ENCODE results near the gene SMAD5. TPM values are rescaled to one million over a fixed set of nuclear protein-coding genes. Genes with fewer than 3 reads are reported as not detected.

The SMAD5 gene
- total RNA-seq, 6 donors from 2014 or later: 14.6 to 54.3 (median 45.1) TPM

DNA sequence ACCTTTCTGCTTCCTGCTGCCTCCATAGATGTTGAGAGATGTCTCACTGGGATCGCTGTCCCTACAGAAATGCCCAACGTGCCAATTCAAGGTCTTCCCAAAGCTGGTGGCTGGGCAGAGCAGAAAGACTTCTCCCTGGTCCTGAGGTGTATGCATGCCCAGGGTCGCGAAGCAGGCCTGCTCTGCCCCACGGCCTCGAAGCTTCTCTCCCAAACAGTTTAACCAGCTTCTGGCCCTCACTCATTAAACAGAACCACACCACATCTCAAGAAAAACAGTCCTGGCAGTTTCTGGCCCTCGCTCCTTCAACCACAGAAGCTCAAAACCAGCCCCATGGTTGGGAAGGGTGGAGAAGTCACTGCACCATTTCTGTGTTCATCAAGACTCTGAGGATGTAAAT lies 75.0 kb downstream of the SMAD5 start:
- Histone ChIP-seq H3K36me3 (no peaks in the 10 kb centered on the region), H3K4me3 (no peak overlapping the region), H3K4me1 (no peaks in the 10 kb centered on the region), H3K9me3 (peaks cover 0 to 4% (median 0%) of the 10 kb centered on the region in 4 donors), H3K27me3 (no peaks in the 10 kb centered on the region), H3K27ac (no peak overlapping the region)
- TF ChIP-seq POLR2AphosphoS5 (IDR thresholded peaks at IDR 0.05) (no peak), EP300 (IDR thresholded peaks at IDR 0.05) (no peak), POLR2A (IDR thresholded peaks at IDR 0.05) (no peak)
- TF ChIP-seq, protein P1, sequence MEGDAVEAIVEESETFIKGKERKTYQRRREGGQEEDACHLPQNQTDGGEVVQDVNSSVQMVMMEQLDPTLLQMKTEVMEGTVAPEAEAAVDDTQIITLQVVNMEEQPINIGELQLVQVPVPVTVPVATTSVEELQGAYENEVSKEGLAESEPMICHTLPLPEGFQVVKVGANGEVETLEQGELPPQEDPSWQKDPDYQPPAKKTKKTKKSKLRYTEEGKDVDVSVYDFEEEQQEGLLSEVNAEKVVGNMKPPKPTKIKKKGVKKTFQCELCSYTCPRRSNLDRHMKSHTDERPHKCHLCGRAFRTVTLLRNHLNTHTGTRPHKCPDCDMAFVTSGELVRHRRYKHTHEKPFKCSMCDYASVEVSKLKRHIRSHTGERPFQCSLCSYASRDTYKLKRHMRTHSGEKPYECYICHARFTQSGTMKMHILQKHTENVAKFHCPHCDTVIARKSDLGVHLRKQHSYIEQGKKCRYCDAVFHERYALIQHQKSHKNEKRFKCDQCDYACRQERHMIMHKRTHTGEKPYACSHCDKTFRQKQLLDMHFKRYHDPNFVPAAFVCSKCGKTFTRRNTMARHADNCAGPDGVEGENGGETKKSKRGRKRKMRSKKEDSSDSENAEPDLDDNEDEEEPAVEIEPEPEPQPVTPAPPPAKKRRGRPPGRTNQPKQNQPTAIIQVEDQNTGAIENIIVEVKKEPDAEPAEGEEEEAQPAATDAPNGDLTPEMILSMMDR (IDR thresholded peaks at IDR 0.05): no peak
- DNase-seq (no peak), ATAC-seq (ENCODE audit: low FRiP score in 2 of 2) (no peak)
- WGBS, 2 donors: 88 to 92% methylated on average over 7 of the region's 7 CpGs

DNA sequence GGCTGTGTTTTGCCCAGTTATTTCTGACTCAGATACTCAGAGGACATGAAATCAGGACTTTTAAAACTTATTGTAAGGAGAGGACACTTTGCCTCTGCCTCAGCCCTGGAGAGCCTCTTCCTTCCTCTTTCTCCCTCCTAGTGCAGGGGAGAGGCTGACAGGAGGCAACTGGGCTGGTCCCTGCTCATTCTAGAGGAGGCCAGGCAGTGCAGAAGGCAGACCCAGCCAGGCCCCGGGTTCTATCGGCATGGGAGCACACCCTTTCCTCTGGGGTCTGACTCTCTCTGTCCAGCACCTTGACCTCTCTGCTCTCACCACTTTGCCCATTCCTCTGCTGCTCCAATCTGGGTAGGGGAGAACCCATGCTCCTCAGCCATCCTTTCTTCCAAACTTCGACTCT lies 76.3 kb downstream of the SMAD5 start:
- no peaks in the 10 kb centered on the region for H3K4me1 ChIP-seq
- ATAC-seq (ENCODE audit: low FRiP score in 2 of 2): no peak
- no peaks in the 10 kb centered on the region for H3K27me3 ChIP-seq
- 59 to 69% methylated on average over 3 of the region's 3 CpGs for WGBS, 2 donors
- H3K4me3 ChIP-seq: no peak overlapping the region
- no peak for TF ChIP-seq POLR2A (IDR thresholded peaks at IDR 0.05)
- no peak for TF ChIP-seq EP300 (IDR thresholded peaks at IDR 0.05)
- no peak for TF ChIP-seq POLR2AphosphoS5 (IDR thresholded peaks at IDR 0.05)
- TF ChIP-seq, protein P1 (IDR thresholded peaks at IDR 0.05): no peak
- no peak overlapping the region for H3K27ac ChIP-seq
- DNase-seq: no peak
- H3K36me3 ChIP-seq: no peaks in the 10 kb centered on the region
- H3K9me3 ChIP-seq: peaks cover 0 to 4% (median 0%) of the 10 kb centered on the region in 4 donors

DNA sequence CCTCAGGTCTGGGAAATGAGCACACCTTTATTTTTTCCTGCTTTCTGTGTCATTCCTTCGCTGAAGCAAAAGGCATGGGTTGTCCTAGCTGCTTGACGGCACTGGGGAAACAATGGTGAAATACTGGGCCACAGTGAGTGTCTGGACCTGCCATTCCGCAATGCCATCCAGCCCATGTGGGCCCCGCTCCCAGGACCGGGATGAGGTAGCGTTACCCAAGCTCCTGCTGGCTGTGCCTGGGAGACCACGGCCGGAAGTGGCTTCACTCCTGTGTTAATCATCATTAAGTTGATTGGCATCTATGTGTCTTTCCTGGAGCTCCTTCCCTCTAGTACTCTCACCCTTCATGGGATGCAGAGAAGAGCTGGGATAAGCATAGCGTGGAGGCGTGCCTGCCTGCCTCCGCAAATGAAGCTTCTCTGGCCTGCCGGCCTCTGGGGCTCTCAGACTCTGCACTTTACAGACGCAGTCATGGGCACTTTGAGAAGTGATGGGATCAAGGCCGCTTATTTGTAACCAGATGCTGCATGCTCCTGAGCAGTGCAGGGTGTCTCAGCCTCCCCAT lies 76.8 kb downstream of the SMAD5 start:
- 84 to 87% methylated on average over 12 to 14 of the region's 14 CpGs for WGBS, 2 donors
- H3K36me3 ChIP-seq: no peaks in the 10 kb centered on the region

DNA sequence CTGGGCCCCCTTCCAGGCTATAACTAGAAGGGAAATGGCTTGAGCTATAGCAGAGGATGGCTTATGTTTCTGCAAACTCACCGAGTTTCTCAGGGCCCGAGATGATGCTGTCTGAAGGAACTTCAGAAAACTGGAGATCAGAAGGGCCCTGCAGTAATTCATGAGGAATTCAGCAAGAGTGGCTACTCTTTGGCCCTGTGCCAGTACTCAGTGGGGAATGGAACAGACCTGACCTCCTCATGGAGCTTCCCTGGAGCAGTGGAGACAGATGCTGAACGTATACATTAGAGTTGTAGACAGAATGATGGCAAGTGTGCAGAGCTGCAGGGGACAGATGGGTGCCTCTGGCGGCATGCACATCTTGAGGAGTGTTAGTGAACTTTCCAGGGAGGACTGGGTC lies 77.6 kb downstream of the SMAD5 start:
- Histone ChIP-seq H3K4me3 (no peak overlapping the region), H3K36me3 (no peaks in the 10 kb centered on the region), H3K27ac (no peak overlapping the region), H3K4me1 (no peaks in the 10 kb centered on the region), H3K9me3 (peaks cover 0 to 2% (median 0%) of the 10 kb centered on the region in 4 donors), H3K27me3 (no peaks in the 10 kb centered on the region)
- DNase-seq (no peak), ATAC-seq (ENCODE audit: low FRiP score in 2 of 2) (no peak)
- WGBS, 2 donors: 68 to 78% methylated on average over 4 of the region's 4 CpGs
- TF ChIP-seq, protein P1 (IDR thresholded peaks at IDR 0.05): no peak
- no peak for TF ChIP-seq POLR2A (IDR thresholded peaks at IDR 0.05)
- no peak for TF ChIP-seq POLR2AphosphoS5 (IDR thresholded peaks at IDR 0.05)
- TF ChIP-seq EP300 (IDR thresholded peaks at IDR 0.05): no peak

More for the DNA sequence above, 76.8 kb downstream of the SMAD5 start:
- H3K27me3 ChIP-seq: no peaks in the 10 kb centered on the region
- ATAC-seq (ENCODE audit: low FRiP score in 2 of 2): no peak
- peak in 1 of 2 donors; percentile 42 for DNase-seq
- no peak for TF ChIP-seq POLR2AphosphoS5 (IDR thresholded peaks at IDR 0.05)
- TF ChIP-seq, protein P1 (IDR thresholded peaks at IDR 0.05): no peak
- no peak for TF ChIP-seq EP300 (IDR thresholded peaks at IDR 0.05)
- TF ChIP-seq POLR2A (IDR thresholded peaks at IDR 0.05): no peak
- H3K4me3 ChIP-seq: no peak overlapping the region
- H3K4me1 ChIP-seq: no peaks in the 10 kb centered on the region
- no peak overlapping the region for H3K27ac ChIP-seq
- peaks cover 0 to 4% (median 0%) of the 10 kb centered on the region in 4 donors for H3K9me3 ChIP-seq
